Neuronal stem cell (in vitro differentiated cells): ENCODE results near the gene FHL3.
"Not testable (repeated sequence)": the region's sequence is repeated elsewhere in the genome, so short reads cannot be mapped to it uniquely, and the experiment has no call there.

Experiments used
- DNase-seq: peaks from one replicate; pipeline ENCODE4 v3.0.0-alpha.2; 2013; ENCODE audit warnings: low spot score
- H2AFZ ChIP-seq: one replicate; pipeline ENCODE4 v1.6.1; 2013; ENCODE audit warnings: mild to moderate bottlenecking, low read length, inconsistent platforms
- H2AK5ac ChIP-seq: 2 replicates; pipeline ENCODE4 v1.6.1; 2013; ENCODE audit warnings: low read depth, mild to moderate bottlenecking, inconsistent platforms, low read length, moderate library complexity, mixed read lengths
- H2BK120ac ChIP-seq: 2 replicates; pipeline ENCODE4 v1.6.1; 2013; ENCODE audit warnings: low read depth, mild to moderate bottlenecking, inconsistent platforms, low read length, moderate library complexity, mixed read lengths
- H2BK12ac ChIP-seq: one replicate; pipeline ENCODE4 v1.6.1; 2013; ENCODE audit warnings: low read length, inconsistent platforms
- H2BK15ac ChIP-seq: 2 replicates; pipeline ENCODE4 v1.6.1; 2013; ENCODE audit warnings: mild to moderate bottlenecking, low read length, inconsistent platforms, mixed read lengths
- H2BK5ac ChIP-seq: one replicate; pipeline ENCODE4 v1.6.1; 2013; ENCODE audit warnings: inconsistent platforms, mild to moderate bottlenecking, low read length, moderate library complexity
- H3K14ac ChIP-seq: one replicate; pipeline ENCODE4 v1.6.1; 2013; ENCODE audit warnings: low read length, inconsistent platforms
- H3K18ac ChIP-seq: 2 replicates; pipeline ENCODE4 v1.6.1; 2013; ENCODE audit warnings: low read length, inconsistent platforms
- H3K23ac ChIP-seq: 2 replicates; pipeline ENCODE4 v1.6.1; 2013; ENCODE audit warnings: low read depth, mild to moderate bottlenecking, mixed read lengths, low read length, inconsistent platforms; ENCODE audit not compliant: poor library complexity
- H3K27ac ChIP-seq: replicated peaks from 3 replicates; pipeline ENCODE4 v1.5.1; 2013; ENCODE audit warnings: low read length, inconsistent platforms
- H3K27me3 ChIP-seq, 3 experiments: 2 replicates each; pipeline ENCODE4 v1.6.1; 2013; ENCODE audit warnings: low read length in 3 of 3, mild to moderate bottlenecking in 2 of 3, inconsistent platforms in 1 of 3, low read depth in 1 of 3, mixed read lengths in 1 of 3, moderate library complexity in 1 of 3; ENCODE audit not compliant: control insufficient read depth in 3 of 3, insufficient read depth in 3 of 3
- H3K36me3 ChIP-seq, 2 donors: replicated peaks in 1 of 2; 2 replicates each; pipeline ENCODE4 v1.6.1; 2013; ENCODE audit warnings: low read length in 2 of 2; ENCODE audit not compliant: control insufficient read depth in 2 of 2, insufficient read depth in 2 of 2
- H3K4ac ChIP-seq: 2 replicates; pipeline ENCODE4 v1.6.1; 2013; ENCODE audit warnings: inconsistent platforms, mild to moderate bottlenecking, low read length, moderate library complexity
- H3K4me1 ChIP-seq, 2 donors: 1 replicate in 1 of 2; 2 replicates in 1 of 2; pipeline ENCODE4 v1.6.1; 2013; ENCODE audit warnings: low read length in 2 of 2, low read depth in 1 of 2; ENCODE audit not compliant: control insufficient read depth in 2 of 2, insufficient read depth in 1 of 2
- H3K4me2 ChIP-seq: one replicate; pipeline ENCODE4 v1.6.1; 2013; ENCODE audit warnings: mild to moderate bottlenecking, low read length, inconsistent platforms; ENCODE audit not compliant: insufficient read depth, poor library complexity, severe bottlenecking
- H3K4me3 ChIP-seq, 2 donors: 2 replicates each; pipeline ENCODE4 v1.5.1; 2013; ENCODE audit warnings: low read length in 2 of 2, mild to moderate bottlenecking in 2 of 2, inconsistent platforms in 1 of 2, moderate library complexity in 1 of 2
- H3K79me1 ChIP-seq: one replicate; pipeline ENCODE4 v1.6.1; 2013; ENCODE audit warnings: low read depth, mild to moderate bottlenecking, inconsistent platforms, low read length, moderate library complexity
- H3K9ac ChIP-seq: one replicate; pipeline ENCODE4 v1.6.1; 2013; ENCODE audit warnings: mild to moderate bottlenecking, low read depth, low read length, inconsistent platforms; ENCODE audit not compliant: poor library complexity
- H3K9me3 ChIP-seq, 2 donors: replicated peaks in 1 of 2; 2 replicates each; pipeline versions ENCODE3 to v1.6.1; 2013; ENCODE audit warnings: low read length in 2 of 2, mild to moderate bottlenecking in 2 of 2, inconsistent platforms in 1 of 2, low read depth in 1 of 2, mixed read lengths in 1 of 2, moderate library complexity in 1 of 2; ENCODE audit not compliant: control insufficient read depth in 2 of 2, insufficient read depth in 1 of 2
- H4K8ac ChIP-seq: one replicate; pipeline ENCODE4 v1.6.1; 2013; ENCODE audit warnings: low read depth, mild to moderate bottlenecking, inconsistent platforms, low read length, moderate library complexity
- H4K91ac ChIP-seq: one replicate; pipeline ENCODE4 v1.6.1; 2013; ENCODE audit warnings: low read length, low read depth, mild to moderate bottlenecking, inconsistent platforms; ENCODE audit not compliant: poor library complexity
- WGBS, 2 donors: extraction: QIAGEN DNeasy Blood & Tissue Kit; methylation state at CpG; one replicate each; pipeline ENCODE4 v1.1.7; 2013; ENCODE audit warnings: missing lambda C conversion rate in 2 of 2, mixed read lengths in 1 of 2; ENCODE audit not compliant: insufficient read length in 2 of 2, insufficient replicate concordance in 1 of 2; ENCODE audit errors: extremely low coverage in 2 of 2; 5-methylcytosine and 5-hydroxymethylcytosine counted together

FHL3 gene

DNA sequence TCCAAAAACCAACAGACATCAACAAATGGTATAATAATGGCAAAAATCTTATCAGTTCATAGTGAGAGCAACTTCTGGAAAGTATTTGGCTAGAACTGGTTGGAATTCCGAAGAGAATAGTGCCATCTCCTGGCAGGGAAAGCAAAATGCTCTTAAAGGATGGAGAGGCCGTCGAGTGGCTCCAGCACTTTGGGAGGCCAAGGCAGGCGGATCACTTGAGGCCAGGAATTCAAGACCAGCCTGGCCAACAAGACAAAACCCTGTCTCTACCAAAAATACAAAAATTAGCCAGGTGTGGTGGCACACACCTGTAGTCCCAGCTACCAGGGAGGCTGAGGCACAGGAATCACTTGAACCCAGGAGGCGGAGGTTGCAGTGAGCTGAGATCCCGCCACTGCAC is 30.2 kb downstream of the FHL3 start:
- H3K4ac ChIP-seq, H3K4me1 ChIP-seq, H3K4me2 ChIP-seq, H2BK5ac ChIP-seq, H2AFZ ChIP-seq, H3K23ac ChIP-seq, H2BK15ac ChIP-seq, H2BK120ac ChIP-seq, H3K27ac ChIP-seq, H3K9ac ChIP-seq, H3K27me3 ChIP-seq, H4K91ac ChIP-seq, H3K79me1 ChIP-seq, H3K18ac ChIP-seq, H4K8ac ChIP-seq, H2AK5ac ChIP-seq, H3K9me3 ChIP-seq, H2BK12ac ChIP-seq, DNase-seq, H3K4me3 ChIP-seq, H3K14ac ChIP-seq: not testable (repeated sequence)
- no CpG with 5 or more reads among the region's 6 CpGs for WGBS, 2 donors
- H3K36me3 ChIP-seq = peaks cover 22 to 78% of the 10 kb centered on the region in 2 donors

- no peak overlapping the region for H3K9ac ChIP-seq
- H3K14ac ChIP-seq = no peak overlapping the region
- no peak overlapping the region for H2BK5ac ChIP-seq
- no peak overlapping the region for H4K8ac ChIP-seq
- no CpG with 5 or more reads among the region's 5 CpGs for WGBS, 2 donors
- no peak overlapping the region for H2BK12ac ChIP-seq
- H3K9me3 ChIP-seq = peaks cover 0 to 1% of the 10 kb centered on the region in 2 donors
- no peak overlapping the region for H3K18ac ChIP-seq
- no peaks in the 10 kb centered on the region for H3K4me1 ChIP-seq
- H2AFZ ChIP-seq = no peak overlapping the region
- H3K27me3 ChIP-seq = no peaks in the 10 kb centered on the region
- H4K91ac ChIP-seq = no peak overlapping the region
- DNase-seq = no peak
- H2BK15ac ChIP-seq = no peak overlapping the region
- H3K36me3 ChIP-seq = peaks cover 21 to 78% of the 10 kb centered on the region in 2 donors
- no peak overlapping the region for H2BK120ac ChIP-seq
- H3K4me3 ChIP-seq = no peak overlapping the region
- H3K23ac ChIP-seq = no peak overlapping the region
- H3K27ac ChIP-seq = no peak overlapping the region
- H3K4me2 ChIP-seq = no peak overlapping the region
- no peak overlapping the region for H2AK5ac ChIP-seq
- H3K79me1 ChIP-seq = no peaks in the 10 kb centered on the region
- no peak overlapping the region for H3K4ac ChIP-seq
Measured at GRCh38 chr1:37974567-37974966, 30.7 kb downstream of the FHL3 start.

- H3K4me3 ChIP-seq, DNase-seq, H2BK12ac ChIP-seq, H2BK15ac ChIP-seq, H3K9ac ChIP-seq, H2BK5ac ChIP-seq, H3K18ac ChIP-seq, H3K4ac ChIP-seq, H2AK5ac ChIP-seq, H3K9me3 ChIP-seq, H3K27ac ChIP-seq, H3K14ac ChIP-seq, H3K4me2 ChIP-seq, H2AFZ ChIP-seq, H2BK120ac ChIP-seq, H3K4me1 ChIP-seq, H3K27me3 ChIP-seq, H4K8ac ChIP-seq, H3K79me1 ChIP-seq, H3K23ac ChIP-seq, H4K91ac ChIP-seq: not testable (repeated sequence)
- no CpG with 5 or more reads among the region's 5 CpGs for WGBS, 2 donors
- H3K36me3 ChIP-seq = peaks cover 18 to 78% of the 10 kb centered on the region in 2 donors
Measured at GRCh38 chr1:37973684-37974083, 31.6 kb downstream of the FHL3 start.

GRCh38 chr1:37965301-37965700 is 40.0 kb downstream of the FHL3 start:
- no peak overlapping the region for H2AFZ ChIP-seq
- no peak overlapping the region for H3K23ac ChIP-seq
- H3K14ac ChIP-seq = no peak overlapping the region
- H4K8ac ChIP-seq = no peak overlapping the region
- WGBS, 2 donors = no CpG with 5 or more reads among the region's 4 CpGs
- H4K91ac ChIP-seq = no peak overlapping the region
- H3K18ac ChIP-seq = no peak overlapping the region
- no peak overlapping the region for H3K9ac ChIP-seq
- peaks cover 26 to 84% of the 10 kb centered on the region in 2 donors for H3K36me3 ChIP-seq
- H2BK15ac ChIP-seq = no peak overlapping the region
- H2BK120ac ChIP-seq = no peak overlapping the region
- H3K27me3 ChIP-seq = no peaks in the 10 kb centered on the region
- H3K4me2 ChIP-seq = no peak overlapping the region
- H2AK5ac ChIP-seq = no peak overlapping the region
- no peak overlapping the region for H2BK12ac ChIP-seq
- DNase-seq = no peak
- no peak overlapping the region for H3K27ac ChIP-seq
- no peaks in the 10 kb centered on the region for H3K79me1 ChIP-seq
- H3K4me1 ChIP-seq = no peaks in the 10 kb centered on the region
- no peak overlapping the region for H3K4ac ChIP-seq
- no peak overlapping the region for H3K4me3 ChIP-seq
- H3K9me3 ChIP-seq = no peaks in the 10 kb centered on the region
- no peak overlapping the region for H2BK5ac ChIP-seq
